Natural killer cell (primary cell): ENCODE measurements around the gene PDE4D. TPM values are rescaled to one million over a fixed set of nuclear protein-coding genes. Genes with fewer than 3 reads are reported as not detected.

Experiments used
- ATAC-seq, 3 donors: fragments of 150-1000 bp in 2 of 3; fragments of 200-7000 bp in 1 of 3; cut with Tn5 transposase; 1 replicate in 1 of 3; 2 replicates in 2 of 3; pipeline ENCODE4 v1.10.0; 2021; ENCODE audit warnings: mild to moderate bottlenecking in 2 of 3, moderate library complexity in 2 of 3
- DNase-seq, 2 donors: peaks; one replicate each; pipeline versions ENCODE4 v3.0.0 to v3.0.0-alpha.2; 2013 to 2021; ENCODE audit warnings: mixed read lengths in 1 of 2
- H3K27ac ChIP-seq: one replicate; pipeline ENCODE4 v1.5.1; 2013; ENCODE audit warnings: mild to moderate bottlenecking, low read length
- H3K27me3 ChIP-seq: one replicate; pipeline ENCODE4 v1.6.1; 2013; ENCODE audit warnings: low read length; ENCODE audit not compliant: control insufficient read depth, insufficient read depth
- H3K36me3 ChIP-seq: one replicate; pipeline ENCODE4 v1.6.1; 2013; ENCODE audit warnings: low read length; ENCODE audit not compliant: control insufficient read depth, insufficient read depth
- H3K4me1 ChIP-seq: one replicate; pipeline ENCODE4 v1.6.1; 2013; ENCODE audit warnings: low read length; ENCODE audit not compliant: control insufficient read depth, insufficient read depth
- H3K4me3 ChIP-seq: one replicate; pipeline ENCODE4 v1.5.1; 2013; ENCODE audit warnings: low read length
- H3K9me3 ChIP-seq: one replicate; pipeline ENCODE4 v1.6.1; 2013; ENCODE audit warnings: low read length; ENCODE audit not compliant: control insufficient read depth, insufficient read depth
- H3K27ac Mint-ChIP-seq, 2 donors: one replicate each; pipeline ENCODE4 v1.8.0; 2022; ENCODE audit warnings: mild to moderate bottlenecking in 2 of 2, mixed read lengths in 2 of 2, moderate library complexity in 1 of 2
- H3K27me3 Mint-ChIP-seq, 2 donors: one replicate each; pipeline ENCODE4 v1.8.0; 2022; ENCODE audit warnings: low read depth in 2 of 2, mixed read lengths in 2 of 2
- H3K36me3 Mint-ChIP-seq: one replicate; pipeline ENCODE4 v1.8.0; 2022; ENCODE audit warnings: mixed read lengths
- H3K4me1 Mint-ChIP-seq, 2 donors: one replicate each; pipeline ENCODE4 v1.8.0; 2022; ENCODE audit warnings: mixed read lengths in 2 of 2
- H3K4me3 Mint-ChIP-seq: one replicate; pipeline ENCODE4 v1.8.0; 2022; ENCODE audit warnings: mild to moderate bottlenecking, moderate library complexity, mixed read lengths
- H3K9me3 Mint-ChIP-seq, 2 donors: one replicate each; pipeline ENCODE4 v1.8.0; 2022; ENCODE audit warnings: mixed read lengths in 2 of 2
- CTCF ChIP-seq: fragments of 200-600 bp; IDR thresholded peaks from one replicate; pipeline ENCODE4 v1.8.0; 2022; ENCODE audit warnings: antibody characterized with exemption
- WGBS: methylation state at CpG from one replicate; pipeline ENCODE4 v1.1.7; 2013; ENCODE audit warnings: missing lambda C conversion rate; ENCODE audit not compliant: insufficient coverage; 5-methylcytosine and 5-hydroxymethylcytosine counted together
- intact Hi-C: fragments of 100-400 bp; cut with micrococcal nuclease; formaldehyde crosslinking; loops from one replicate; pipeline ENCODE4 v1.14.2; 2022
- total RNA-seq, 4 donors: library from RNA; stranded (reverse); fragments of 120-200 nt in 1 of 4; gene quantifications; one replicate each; pipeline versions ENCODE4 v1.2.3 to v1.2.4, GENCODE V29; 2013 to 2022

Gene PDE4D
- total RNA-seq, 3 donors from 2014 or later (not counting 1 experiment from before 2014, with no cell fraction given): 109 to 170 (median 116) TPM

GRCh38 chr5:59682542-59682941 is 211.0 kb downstream of the PDE4D start:
- Histone ChIP-seq H3K9me3 (no peaks in the 10 kb centered on the region), H3K4me1 (no peaks in the 10 kb centered on the region), H3K4me3 (no peak overlapping the region), H3K27me3 (no peaks in the 10 kb centered on the region), H3K36me3 (no peaks in the 10 kb centered on the region), H3K27ac (no peak overlapping the region)
- Mint-ChIP-seq H3K4me1 (no peaks in the 10 kb centered on the region), H3K27me3 (peaks cover 9 to 11% of the 10 kb centered on the region in 2 donors), H3K27ac (no peak overlapping the region), H3K9me3 (no peaks in the 10 kb centered on the region), H3K4me3 (no peak overlapping the region), H3K36me3 (no peaks in the 10 kb centered on the region)
- no peak for ATAC-seq
- TF ChIP-seq CTCF: no peak
- intact Hi-C loops: no loop called here
- DNase-seq: no peak
- 100% methylated on average over 1 of the region's 1 CpG for WGBS

GRCh38 chr5:59678943-59679342 is 214.6 kb downstream of the PDE4D start:
- DNase-seq: no peak
- ATAC-seq: no peak
- Histone ChIP-seq H3K27me3 (peaks cover 2% of the 10 kb centered on the region), H3K36me3 (no peaks in the 10 kb centered on the region), H3K4me3 (no peak overlapping the region), H3K9me3 (no peaks in the 10 kb centered on the region), H3K27ac (no peak overlapping the region), H3K4me1 (no peaks in the 10 kb centered on the region)
- Mint-ChIP-seq H3K4me1 (no peaks in the 10 kb centered on the region), H3K27ac (no peak overlapping the region), H3K4me3 (no peak overlapping the region), H3K36me3 (no peaks in the 10 kb centered on the region), H3K27me3 (peaks cover 0 to 10% of the 10 kb centered on the region in 2 donors), H3K9me3 (no peaks in the 10 kb centered on the region)
- intact Hi-C loops: no loop called here
- no peak for TF ChIP-seq CTCF
- WGBS: no CpG with 5 or more reads among the region's 2 CpGs

GRCh38 chr5:59674763-59675162 is 218.8 kb downstream of the PDE4D start:
- Mint-ChIP-seq H3K27ac (no peak overlapping the region), H3K4me1 (no peaks in the 10 kb centered on the region), H3K36me3 (no peaks in the 10 kb centered on the region), H3K4me3 (no peak overlapping the region), H3K9me3 (no peaks in the 10 kb centered on the region), H3K27me3 (peaks cover 0 to 10% of the 10 kb centered on the region in 2 donors)
- no peak for TF ChIP-seq CTCF
- no peak for DNase-seq
- Histone ChIP-seq H3K4me1 (no peaks in the 10 kb centered on the region), H3K36me3 (no peaks in the 10 kb centered on the region), H3K4me3 (no peak overlapping the region), H3K9me3 (no peaks in the 10 kb centered on the region), H3K27me3 (peaks cover 2% of the 10 kb centered on the region), H3K27ac (no peak overlapping the region)
- ATAC-seq: no peak
- intact Hi-C loops: loop anchor here (5.0 kb wide), 1 partner anchor 487 kb away; no protein-coding TSS in a partner anchor
- WGBS: 100% methylated on average over 1 of the region's 2 CpGs

GRCh38 chr5:59673438-59674058 is 220.0 kb downstream of the PDE4D start:
- H3K9me3 Mint-ChIP-seq: no peaks in the 10 kb centered on the region
- Histone ChIP-seq H3K27ac (no peak overlapping the region), H3K4me3 (no peak overlapping the region), H3K4me1 (no peaks in the 10 kb centered on the region), H3K36me3 (no peaks in the 10 kb centered on the region), H3K27me3 (peaks cover 2% of the 10 kb centered on the region), H3K9me3 (no peaks in the 10 kb centered on the region)
- intact Hi-C loops: loop anchor here (1.0 to 5.0 kb wide), 3 partner anchors 167 to 486 kb away; no protein-coding TSS in a partner anchor
- peak in 2 of 3 donors; percentile 38 to 53 for ATAC-seq
- H3K27ac Mint-ChIP-seq: no peak overlapping the region
- 0% methylated on average over 2 of the region's 4 CpGs for WGBS
- no peaks in the 10 kb centered on the region for H3K36me3 Mint-ChIP-seq
- TF ChIP-seq CTCF: peak; percentile 94
- DNase-seq: peak in 1 of 2 donors; percentile 61
- H3K4me1 Mint-ChIP-seq: no peaks in the 10 kb centered on the region
- H3K27me3 Mint-ChIP-seq: peaks cover 0 to 5% of the 10 kb centered on the region in 2 donors
- no peak overlapping the region for H3K4me3 Mint-ChIP-seq
